Activated naive CD4-positive, alpha-beta T cell treated with anti-CD3 and anti-CD28 coated beads, Interleukin-2, amount 50 U/mL, for 72 hours (primary cell): Measurements from ENCODE around the gene RNU1-1. TPM values are rescaled to one million over a fixed set of nuclear protein-coding genes. Genes with fewer than 3 reads are reported as not detected.
"Not testable (repeated sequence)": the region's sequence is repeated elsewhere in the genome, so short reads cannot be mapped to it uniquely, and the experiment has no call there.

ENCODE experiments used
- ATAC-seq, 2 donors: fragments of 150-1000 bp; cut with Tn5 transposase; 2 replicates each; pipeline ENCODE4 v1.10.0; 2021; ENCODE audit warnings: mild to moderate bottlenecking in 2 of 2, moderate library complexity in 2 of 2
- DNase-seq, 2 donors: peaks; one replicate each; pipeline ENCODE4 v3.0.0; 2021 to 2022; ENCODE audit warnings: low spot score in 2 of 2
- H3K27ac Mint-ChIP-seq, 2 donors: one replicate each; pipeline ENCODE4 v1.8.0; 2022; ENCODE audit warnings: mild to moderate bottlenecking in 2 of 2, mixed read lengths in 2 of 2
- H3K36me3 Mint-ChIP-seq, 2 donors: one replicate each; pipeline ENCODE4 v1.8.0; 2022; ENCODE audit warnings: mixed read lengths in 2 of 2
- H3K9me3 Mint-ChIP-seq, 2 donors: one replicate each; pipeline ENCODE4 v1.8.0; 2022; ENCODE audit warnings: mixed read lengths in 2 of 2
- total RNA-seq, 2 donors: library from RNA; stranded (reverse); gene quantifications; one replicate each; pipeline ENCODE4 v1.2.3, GENCODE V29; 2022

RNU1-1 gene
- 1,000 to 10,000 TPM; 1,082 to 1,722 TPM for total RNA-seq

DNA sequence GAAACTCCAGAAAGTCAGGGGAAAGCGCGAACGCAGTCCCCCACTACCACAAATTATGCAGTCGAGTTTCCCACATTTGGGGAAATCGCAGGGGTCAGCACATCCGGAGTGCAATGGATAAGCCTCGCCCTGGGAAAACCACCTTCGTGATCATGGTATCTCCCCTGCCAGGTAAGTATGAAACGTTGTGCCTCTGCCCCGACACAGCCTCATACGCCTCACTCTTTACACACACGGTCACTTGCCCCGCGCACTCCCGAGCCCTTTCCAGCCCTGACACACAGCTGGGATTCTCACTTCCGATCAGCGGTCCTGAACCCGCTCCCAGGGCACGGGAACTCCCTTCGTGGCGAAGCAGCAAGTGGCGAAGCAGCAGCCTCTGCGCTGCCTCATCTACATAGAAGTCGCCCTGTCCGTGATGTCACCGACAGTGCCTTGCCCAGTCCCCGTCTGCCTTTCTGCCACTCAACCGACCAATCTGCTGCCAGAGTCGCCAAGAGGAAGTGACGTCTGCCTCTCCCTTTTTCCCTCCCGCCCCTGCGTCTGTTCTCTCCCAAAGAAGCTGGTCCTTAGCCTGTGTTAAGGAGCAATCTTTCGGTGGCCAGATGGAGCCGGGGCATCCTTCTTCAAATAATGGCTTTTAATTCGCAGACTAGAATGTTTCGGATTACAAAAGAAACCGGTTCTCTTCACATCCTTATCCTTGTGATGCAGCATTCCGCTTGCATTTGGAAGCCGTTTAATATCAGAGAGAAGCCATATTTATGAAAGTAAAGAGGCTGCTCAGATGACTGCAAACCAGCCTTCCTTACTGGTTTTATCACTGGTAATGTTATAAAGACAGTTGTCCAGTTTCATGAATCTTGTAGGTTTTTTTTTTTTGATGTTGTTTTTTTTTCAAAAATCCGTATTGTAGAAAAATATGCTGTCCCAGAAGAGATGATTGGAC is at the start of gene RNU1-1:
RNU1-1 (minus strand) TSS at position 179 of the 949 bp plus-strand sequence.
- not testable (repeated sequence) for H3K27ac Mint-ChIP-seq, H3K36me3 Mint-ChIP-seq, H3K9me3 Mint-ChIP-seq
- ATAC-seq = peak; percentile 56 to 69
- peak; percentile 72 to 91 for DNase-seq

DNA sequence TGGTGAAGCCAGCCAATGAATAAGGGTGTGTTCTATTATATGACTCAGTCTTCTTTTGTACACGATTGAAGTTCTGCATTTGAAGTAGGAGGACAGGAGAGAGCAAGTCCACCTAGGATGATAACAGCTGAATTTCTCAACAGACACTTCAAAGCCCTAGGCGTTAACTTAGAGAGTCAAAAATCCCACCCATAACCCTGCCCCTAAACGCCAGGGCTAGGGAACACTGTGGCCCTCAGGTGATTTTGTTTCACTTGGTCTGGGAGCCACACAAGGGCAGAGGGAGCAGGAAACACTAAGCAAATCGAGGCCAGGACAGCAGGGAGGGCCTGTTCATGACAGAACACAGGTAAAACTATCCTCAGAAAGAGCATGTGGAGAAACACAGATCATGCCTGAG is 47.0 kb upstream of the RNU1-1 start:
- H3K9me3 Mint-ChIP-seq, DNase-seq, ATAC-seq, H3K27ac Mint-ChIP-seq, H3K36me3 Mint-ChIP-seq: not testable (repeated sequence)

DNA sequence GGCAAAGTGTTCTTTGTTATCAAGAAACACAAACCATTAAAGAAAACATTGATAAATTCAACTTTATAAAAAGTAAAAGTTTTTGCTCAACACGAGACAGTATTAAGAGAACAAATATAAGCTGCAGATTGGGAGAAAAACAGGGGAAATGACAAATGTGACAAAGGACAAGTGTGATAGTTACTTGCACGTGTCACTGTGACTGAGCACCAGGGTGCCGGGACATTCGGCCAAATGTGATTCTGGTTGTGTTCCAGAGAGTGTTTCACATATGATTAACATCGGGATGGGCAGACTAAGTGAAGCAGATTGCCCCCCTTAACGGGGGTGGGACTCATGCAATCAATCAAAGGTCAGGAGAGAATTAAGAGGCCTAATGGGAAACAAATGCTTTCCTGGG is 46.4 kb upstream of the RNU1-1 start:
- H3K36me3 Mint-ChIP-seq, ATAC-seq, H3K27ac Mint-ChIP-seq, DNase-seq, H3K9me3 Mint-ChIP-seq: not testable (repeated sequence)

GRCh38 chr1:16559688-16560087 is 45.6 kb upstream of the RNU1-1 start:
- not testable (repeated sequence) for H3K27ac Mint-ChIP-seq, DNase-seq, H3K9me3 Mint-ChIP-seq, ATAC-seq, H3K36me3 Mint-ChIP-seq

DNA sequence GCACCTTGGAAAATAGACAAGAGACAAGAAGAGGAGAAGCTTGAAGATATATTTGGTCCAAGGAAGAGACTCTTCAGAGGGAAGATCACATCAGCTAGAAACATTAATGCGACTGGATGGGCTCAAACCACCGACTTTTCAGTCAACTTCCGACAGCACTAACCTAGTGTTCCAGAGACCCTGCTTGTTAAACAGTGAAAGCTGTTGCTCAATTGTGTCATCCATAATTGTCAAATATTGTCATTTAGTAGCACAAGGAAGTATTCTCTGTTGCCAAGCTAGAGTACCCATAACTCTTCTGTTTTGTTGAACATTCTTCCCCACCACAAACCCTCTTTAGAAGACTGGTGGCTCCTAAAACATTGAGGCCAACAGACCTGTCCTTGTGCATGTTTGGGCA is 42.9 kb upstream of the RNU1-1 start:
- not testable (repeated sequence) for ATAC-seq, DNase-seq, H3K36me3 Mint-ChIP-seq, H3K9me3 Mint-ChIP-seq, H3K27ac Mint-ChIP-seq

GRCh38 chr1:16553244-16553643 is 39.2 kb upstream of the RNU1-1 start:
- H3K27ac Mint-ChIP-seq, ATAC-seq, DNase-seq, H3K36me3 Mint-ChIP-seq, H3K9me3 Mint-ChIP-seq: not testable (repeated sequence)

DNA sequence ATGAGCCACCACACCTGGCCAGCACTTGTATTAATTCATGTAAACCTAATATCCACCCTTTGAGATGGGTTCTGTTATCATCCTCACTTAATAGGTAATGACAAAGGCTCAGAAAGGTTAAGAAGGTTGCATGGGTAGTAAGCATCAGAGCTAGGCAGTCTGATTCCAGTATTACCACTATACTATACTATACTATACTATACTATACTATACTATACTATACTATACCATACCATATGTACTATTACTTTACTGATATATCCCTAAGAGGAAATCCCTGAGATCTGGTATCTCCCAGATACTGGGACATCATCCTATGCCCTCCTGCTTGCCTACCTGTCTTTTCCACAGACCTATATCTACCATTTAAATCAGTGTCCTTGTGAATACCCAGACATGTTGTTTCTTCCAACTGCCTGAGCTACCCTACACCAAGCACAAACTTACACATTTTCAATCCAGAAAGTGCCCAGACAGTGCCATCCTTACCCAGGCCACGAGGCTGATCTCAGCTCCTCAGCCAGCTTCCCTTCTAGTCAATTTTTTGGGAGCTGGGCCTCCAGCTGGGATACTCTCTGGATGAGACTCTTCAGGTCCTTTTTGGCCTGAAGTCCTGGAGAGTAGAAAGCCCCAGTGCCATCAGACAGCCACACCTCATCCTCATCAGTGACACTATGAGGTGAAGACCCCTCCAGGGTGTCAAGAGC is 36.3 kb upstream of the RNU1-1 start:
- not testable (repeated sequence) for DNase-seq, ATAC-seq

DNA sequence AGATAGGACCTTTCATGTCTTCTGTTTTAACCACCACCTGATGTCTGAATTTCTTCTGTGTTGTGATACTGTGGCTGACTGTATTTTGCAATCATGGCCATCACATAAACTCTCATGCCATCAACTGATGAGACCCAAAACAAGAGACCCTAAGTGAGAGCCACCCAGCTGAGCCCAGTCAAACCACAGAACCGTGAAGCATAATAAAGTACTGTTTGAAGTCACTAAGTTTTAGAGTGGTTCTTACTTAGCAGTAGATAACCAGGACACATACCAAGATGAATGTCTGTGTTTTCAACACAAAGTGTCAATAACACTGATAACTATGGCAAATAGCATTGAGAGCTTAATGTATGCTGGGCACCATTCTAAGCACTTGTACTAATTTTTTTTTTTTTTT is 35.5 kb upstream of the RNU1-1 start:
- DNase-seq, H3K27ac Mint-ChIP-seq, H3K36me3 Mint-ChIP-seq, H3K9me3 Mint-ChIP-seq, ATAC-seq: not testable (repeated sequence)

More for the DNA sequence above, 36.3 kb upstream of the RNU1-1 start:
- H3K27ac Mint-ChIP-seq, H3K36me3 Mint-ChIP-seq, H3K9me3 Mint-ChIP-seq: not testable (repeated sequence)

GRCh38 chr1:16547502-16548241 is 33.6 kb upstream of the RNU1-1 start:
- not testable (repeated sequence) for H3K9me3 Mint-ChIP-seq, H3K36me3 Mint-ChIP-seq, ATAC-seq, DNase-seq, H3K27ac Mint-ChIP-seq

GRCh38 chr1:16545682-16546095 is 31.6 kb upstream of the RNU1-1 start:
- not testable (repeated sequence) for H3K36me3 Mint-ChIP-seq, H3K9me3 Mint-ChIP-seq
- peak in 1 of 2 donors; percentile 61 for DNase-seq
- H3K27ac Mint-ChIP-seq = peak overlapping the region; percentile 60 to 99
- peak; percentile 58 to 74 for ATAC-seq

GRCh38 chr1:16540421-16540893 is 26.4 kb upstream of the RNU1-1 start:
- DNase-seq, H3K9me3 Mint-ChIP-seq, H3K36me3 Mint-ChIP-seq, ATAC-seq, H3K27ac Mint-ChIP-seq: not testable (repeated sequence)

DNA sequence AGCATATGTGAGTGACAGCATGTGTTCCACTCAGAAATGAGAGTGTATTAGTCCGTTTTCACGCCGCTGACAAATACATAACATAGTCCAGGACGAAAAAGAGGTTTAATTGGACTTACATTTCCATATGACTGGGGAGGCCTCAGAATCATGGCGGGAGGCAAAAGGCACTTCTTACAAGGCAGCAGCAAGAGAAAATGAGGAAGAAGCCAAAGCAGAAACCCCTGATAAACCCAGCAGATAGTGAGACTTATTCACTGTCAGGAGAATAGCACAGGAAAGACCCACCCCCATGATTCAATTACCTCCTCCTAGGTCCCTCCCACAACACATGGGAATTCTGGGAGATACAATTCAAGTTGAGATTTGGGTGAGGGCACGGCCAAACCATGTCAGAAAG is 23.4 kb upstream of the RNU1-1 start:
- not testable (repeated sequence) for H3K9me3 Mint-ChIP-seq, H3K27ac Mint-ChIP-seq, H3K36me3 Mint-ChIP-seq

DNA sequence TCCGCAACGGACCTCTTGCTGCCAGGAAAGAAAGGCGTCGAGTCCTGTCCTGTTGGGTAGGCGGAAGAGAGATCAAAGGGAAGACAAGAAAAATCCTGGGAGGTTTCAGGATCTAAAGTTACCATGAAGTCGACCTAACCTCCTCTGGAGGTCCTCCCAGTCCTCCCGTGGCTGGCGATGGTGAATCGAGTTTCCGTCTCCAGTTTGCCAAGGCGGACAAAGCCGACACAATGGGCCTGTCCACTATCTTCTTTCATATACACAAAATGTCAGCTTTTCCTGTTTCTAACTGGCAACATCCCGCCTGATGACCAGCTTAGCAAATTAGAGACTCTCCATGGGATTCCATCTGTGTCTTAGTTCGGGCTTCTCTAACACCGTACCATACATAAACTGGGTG is 22.7 kb upstream of the RNU1-1 start:
- not testable (repeated sequence) for H3K9me3 Mint-ChIP-seq, H3K27ac Mint-ChIP-seq, ATAC-seq, DNase-seq, H3K36me3 Mint-ChIP-seq

More for the DNA sequence above, 23.4 kb upstream of the RNU1-1 start:
- ATAC-seq, DNase-seq: not testable (repeated sequence)

GRCh38 chr1:16535898-16536297 is 21.8 kb upstream of the RNU1-1 start:
- not testable (repeated sequence) for H3K36me3 Mint-ChIP-seq, ATAC-seq, H3K9me3 Mint-ChIP-seq, H3K27ac Mint-ChIP-seq, DNase-seq

DNA sequence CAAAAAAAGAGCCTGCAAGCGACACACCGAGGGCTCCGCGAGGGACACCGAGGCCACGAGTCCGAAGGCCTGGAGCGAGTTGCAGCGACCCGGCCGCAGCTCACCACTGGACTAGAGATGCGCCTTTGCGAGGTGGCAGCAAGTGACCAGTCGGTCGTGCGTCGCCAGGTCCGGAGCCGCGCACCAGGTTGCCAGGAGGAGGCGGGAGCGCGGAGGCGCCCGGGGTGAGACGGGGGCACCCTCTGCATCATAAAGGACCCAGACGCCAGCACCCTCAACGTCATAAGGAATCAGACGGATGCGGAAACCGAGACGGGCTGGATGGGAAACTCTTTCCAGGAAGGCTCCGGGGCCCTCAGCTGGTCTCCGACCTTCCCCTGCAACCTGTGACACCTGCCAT is 21.4 kb upstream of the RNU1-1 start:
- DNase-seq, H3K9me3 Mint-ChIP-seq, H3K36me3 Mint-ChIP-seq: not testable (repeated sequence)
- H3K27ac Mint-ChIP-seq = peak overlapping the region; percentile 88 to 95
- ATAC-seq = peak in 1 of 2 donors; percentile 4

DNA sequence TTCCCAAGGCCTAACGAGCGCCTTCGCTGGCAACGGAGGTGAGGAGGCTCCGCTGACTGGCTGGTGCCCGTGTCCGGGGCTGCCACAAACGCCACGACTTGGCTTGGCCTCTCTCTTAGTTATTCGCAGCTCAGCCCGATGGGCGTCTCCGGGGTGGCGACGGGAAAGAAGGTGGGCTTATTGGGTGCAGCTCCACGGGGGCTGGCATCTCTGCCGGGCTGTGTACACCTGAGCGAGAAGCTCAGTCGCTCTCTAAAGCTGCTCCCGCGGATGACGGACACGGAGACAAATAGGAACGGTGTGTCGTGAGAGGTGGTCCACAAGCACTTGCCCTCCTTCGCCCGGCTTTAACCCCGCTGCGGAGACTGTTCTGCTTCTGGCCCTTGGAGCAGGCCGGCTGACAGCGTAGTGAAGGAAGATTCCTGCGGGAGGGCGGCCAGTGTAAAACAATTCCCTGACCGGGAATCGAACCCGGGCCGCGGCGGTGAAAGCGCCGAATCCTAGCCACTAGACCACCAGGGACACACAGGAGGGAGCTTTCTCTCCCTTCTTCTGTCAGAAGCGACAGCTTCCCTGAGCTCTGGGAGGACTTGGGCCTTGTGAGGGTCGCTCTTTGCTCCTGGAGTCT is 20.9 kb upstream of the RNU1-1 start:
- H3K9me3 Mint-ChIP-seq, H3K36me3 Mint-ChIP-seq: not testable (repeated sequence)
- peak overlapping the region; percentile 88 to 95 for H3K27ac Mint-ChIP-seq

More for the DNA sequence above, 20.9 kb upstream of the RNU1-1 start:
- peak; percentile 81 to 92 for ATAC-seq
- DNase-seq = peak; percentile 68 to 73
